AG09319 (cell line): ENCODE data around the gene HES1.

ENCODE experiments used
- DNase-seq: peaks from one replicate; pipeline ENCODE4 v3.0.0-alpha.2; 2010; ENCODE audit warnings: low read depth; ENCODE audit errors: extremely low read depth
- CTCF ChIP-seq: IDR thresholded peaks from 2 replicates; pipeline ENCODE4 v1.5.1; 2011; ENCODE audit warnings: low read depth, mild to moderate bottlenecking, inconsistent platforms, low read length, moderate library complexity

HES1 gene

GRCh38 chr3:194176274-194176991, 40.5 kb downstream of the HES1 start:
- no peak for TF ChIP-seq CTCF
- no peak for DNase-seq

GRCh38 chr3:194177141-194177540, 41.2 kb downstream of the HES1 start:
- no peak for DNase-seq
- no peak for TF ChIP-seq CTCF

- TF ChIP-seq CTCF: no peak
- no peak for DNase-seq
Measured at GRCh38 chr3:194178128-194178527, 42.2 kb downstream of the HES1 start.

- no peak for DNase-seq
- TF ChIP-seq CTCF: no peak
Measured at GRCh38 chr3:194178669-194179068, 42.7 kb downstream of the HES1 start.

- DNase-seq: no peak
- no peak for TF ChIP-seq CTCF
Measured at GRCh38 chr3:194180570-194180969, 44.6 kb downstream of the HES1 start.

- no peak for TF ChIP-seq CTCF
- DNase-seq: no peak
Measured at GRCh38 chr3:194181612-194182529, 45.9 kb downstream of the HES1 start.

- no peak for DNase-seq
- no peak for TF ChIP-seq CTCF
Measured at GRCh38 chr3:194183271-194183670, 47.3 kb downstream of the HES1 start.
